WTC11 (cell line): ENCODE measurements around the gene CCDC89. TPM values are rescaled to one million over a fixed set of nuclear protein-coding genes. Genes with fewer than 3 reads are reported as not detected.

Experiments used
- ATAC-seq: fragments of 200-7000 bp; cut with Tn5 transposase; 2 replicates; pipeline ENCODE4 v1.10.0; 2021; ENCODE audit warnings: mild to moderate bottlenecking, moderate library complexity
- CTCF ChIA-PET: fragments of 300-600 bp; sonication (Branson Sonifier 250); formaldehyde crosslinking; loops from one replicate; lab custom pipeline; 2021; ENCODE audit warnings: antibody characterized with exemption; lab: Charles Lee
- POLR2A ChIA-PET: fragments of 350-600 bp; sonication (Branson Sonifier 250); formaldehyde crosslinking; loops from one replicate; lab custom pipeline; 2021; ENCODE audit warnings: antibody characterized with exemption; lab: Charles Lee
- DNase-seq: peaks from one replicate; pipeline ENCODE4 v3.0.0; 2021; ENCODE audit warnings: low spot score
- H3K27ac Mint-ChIP-seq: 2 replicates; pipeline ENCODE4 v1.8.0; 2021; ENCODE audit warnings: mixed read lengths
- H3K27me3 Mint-ChIP-seq: 2 replicates; pipeline ENCODE4 v1.8.0; 2021; ENCODE audit warnings: low read depth, mild to moderate bottlenecking, moderate library complexity, mixed read lengths
- H3K36me3 Mint-ChIP-seq: 2 replicates; pipeline ENCODE4 v1.8.0; 2021; ENCODE audit warnings: mixed read lengths
- H3K4me1 Mint-ChIP-seq: 2 replicates; pipeline ENCODE4 v1.8.0; 2022; ENCODE audit warnings: mixed read lengths
- H3K4me3 Mint-ChIP-seq: 2 replicates; pipeline ENCODE4 v1.8.0; 2021; ENCODE audit warnings: mild to moderate bottlenecking, moderate library complexity, mixed read lengths
- H3K9me3 Mint-ChIP-seq: 2 replicates; pipeline ENCODE4 v1.8.0; 2021; ENCODE audit warnings: mixed read lengths
- AR ChIP-seq: fragments of 250-450 bp; sonication (Bioruptor Pico); IDR thresholded peaks from 2 replicates; pipeline ENCODE4 v1.9.0; 2021; ENCODE audit warnings: mild to moderate bottlenecking
- ARID4B ChIP-seq: sonication (generic); formaldehyde crosslinking; IDR thresholded peaks from 2 replicates; pipeline ENCODE4 v1.8.0; 2023; ENCODE audit warnings: missing genetic modification reagents, mild to moderate bottlenecking, borderline replicate concordance
- EMX1 ChIP-seq: fragments of 250-450 bp; sonication (Bioruptor Pico); IDR thresholded peaks from 2 replicates; pipeline ENCODE4 v1.8.0; 2021; ENCODE audit warnings: mild to moderate bottlenecking
- ESRRA ChIP-seq: sonication (generic); formaldehyde crosslinking; IDR thresholded peaks from 2 replicates; pipeline ENCODE4 v1.8.1; 2022; ENCODE audit warnings: mild to moderate bottlenecking, missing genetic modification reagents, borderline replicate concordance
- FOXJ3 ChIP-seq: sonication (generic); formaldehyde crosslinking; IDR thresholded peaks from 2 replicates; pipeline ENCODE4 v1.9.0; 2021; ENCODE audit warnings: missing genetic modification reagents, mild to moderate bottlenecking, borderline replicate concordance
- FOXP1 ChIP-seq: sonication (generic); formaldehyde crosslinking; IDR thresholded peaks from 2 replicates; pipeline ENCODE4 v1.8.0; 2022; ENCODE audit warnings: missing genetic modification reagents, mild to moderate bottlenecking, moderate library complexity, borderline replicate concordance
- IRF1 ChIP-seq: sonication (generic); formaldehyde crosslinking; IDR thresholded peaks from 2 replicates; pipeline ENCODE4 v1.8.0; 2023; ENCODE audit warnings: missing genetic modification reagents
- IRF2 ChIP-seq: sonication (generic); formaldehyde crosslinking; IDR thresholded peaks from 2 replicates; pipeline ENCODE4 v1.8.0; 2022; ENCODE audit warnings: low read depth, missing genetic modification reagents, borderline replicate concordance
- NFE2L1 ChIP-seq: sonication (generic); formaldehyde crosslinking; IDR thresholded peaks from 2 replicates; pipeline ENCODE4 v1.8.1; 2023; ENCODE audit warnings: missing genetic modification reagents
- NR1H2 ChIP-seq: sonication (generic); formaldehyde crosslinking; IDR thresholded peaks from 2 replicates; pipeline ENCODE4 v1.9.0; 2021; ENCODE audit warnings: mild to moderate bottlenecking, moderate library complexity, missing genetic modification reagents
- NR2C2 ChIP-seq: sonication (generic); formaldehyde crosslinking; IDR thresholded peaks from 2 replicates; pipeline ENCODE4 v1.8.0; 2022; ENCODE audit warnings: mild to moderate bottlenecking, missing genetic modification reagents
- OVOL2 ChIP-seq: fragments of 250-450 bp; sonication (Bioruptor Pico); IDR thresholded peaks from 2 replicates; pipeline ENCODE4 v1.9.0; 2021; ENCODE audit warnings: mild to moderate bottlenecking, borderline replicate concordance
- PRRX2 ChIP-seq: fragments of 250-450 bp; sonication (Bioruptor Pico); IDR thresholded peaks from 2 replicates; pipeline ENCODE4 v1.8.0; 2021; ENCODE audit warnings: mild to moderate bottlenecking
- TP53 ChIP-seq: sonication (generic); formaldehyde crosslinking; IDR thresholded peaks from 2 replicates; pipeline ENCODE4 v1.8.1; 2023; ENCODE audit warnings: mild to moderate bottlenecking, missing genetic modification reagents
- USF1 ChIP-seq: sonication (generic); formaldehyde crosslinking; IDR thresholded peaks from 2 replicates; pipeline ENCODE4 v1.8.0; 2022; ENCODE audit warnings: mild to moderate bottlenecking, missing genetic modification reagents
- ZBTB21 ChIP-seq: sonication (generic); formaldehyde crosslinking; IDR thresholded peaks from 2 replicates; pipeline ENCODE4 v1.8.1; 2023; ENCODE audit warnings: mild to moderate bottlenecking, missing genetic modification reagents, borderline replicate concordance
- ZMAT4 ChIP-seq: fragments of 250-450 bp; sonication (Bioruptor Pico); IDR thresholded peaks from 2 replicates; pipeline ENCODE4 v1.9.0; 2021; ENCODE audit warnings: mild to moderate bottlenecking
- ZNF317 ChIP-seq: sonication (generic); formaldehyde crosslinking; IDR thresholded peaks from 2 replicates; pipeline ENCODE4 v1.8.1; 2023; ENCODE audit warnings: low read depth, mild to moderate bottlenecking, moderate library complexity, missing genetic modification reagents, borderline replicate concordance
- ZNF423 ChIP-seq: fragments of 250-450 bp; sonication (Bioruptor Pico); IDR thresholded peaks from 2 replicates; pipeline ENCODE4 v2.1.2; 2022; ENCODE audit warnings: mild to moderate bottlenecking, moderate library complexity
- total RNA-seq: library from RNA; stranded (reverse); gene quantifications from 3 replicates; pipeline ENCODE4 v1.2.3, GENCODE V29; 2021

The CCDC89 gene
- total RNA-seq, 1 experiment from 2014 or later, result not detected

GRCh38 chr11:85705800-85706199 is 19.8 kb upstream of the CCDC89 start:
- H3K4me3 Mint-ChIP-seq, result no peak overlapping the region
- TF ChIP-seq IRF2 (CRISPR knock-in tag) (no peak), FOXJ3 (CRISPR knock-in tag) (no peak), FOXP1 (CRISPR knock-in tag) (no peak), IRF1 (CRISPR knock-in tag) (no peak), EMX1 (no peak), NR1H2 (CRISPR knock-in tag) (no peak), TP53 (CRISPR knock-in tag) (no peak), ARID4B (CRISPR knock-in tag) (no peak), ZNF317 (CRISPR knock-in tag) (no peak), PRRX2 (CRISPR knock-in tag) (no peak), ZBTB21 (CRISPR knock-in tag) (no peak), ZNF423 (CRISPR knock-in tag) (no peak), ZMAT4 (no peak), AR (no peak), USF1 (no peak), OVOL2 (CRISPR knock-in tag) (no peak), ESRRA (CRISPR knock-in tag) (no peak), NR2C2 (CRISPR knock-in tag) (no peak), NFE2L1 (CRISPR knock-in tag) (no peak)
- no peaks in the 10 kb centered on the region for H3K4me1 Mint-ChIP-seq
- ChIA-PET CTCF (no interaction called here), POLR2A (no interaction called here)
- no peaks in the 10 kb centered on the region for H3K27me3 Mint-ChIP-seq
- ATAC-seq (no peak), DNase-seq (no peak)
- no peaks in the 10 kb centered on the region for H3K36me3 Mint-ChIP-seq
- peaks cover 5% of the 10 kb centered on the region; the same call in 1 of the 2 replicates for H3K9me3 Mint-ChIP-seq
- no peak overlapping the region for H3K27ac Mint-ChIP-seq
